8988T (cell line): ENCODE results near the gene SLF2.

Experiments used
- DNase-seq: peaks from one replicate; pipeline ENCODE4 v3.0.0; 2011

The SLF2 gene, protein sequence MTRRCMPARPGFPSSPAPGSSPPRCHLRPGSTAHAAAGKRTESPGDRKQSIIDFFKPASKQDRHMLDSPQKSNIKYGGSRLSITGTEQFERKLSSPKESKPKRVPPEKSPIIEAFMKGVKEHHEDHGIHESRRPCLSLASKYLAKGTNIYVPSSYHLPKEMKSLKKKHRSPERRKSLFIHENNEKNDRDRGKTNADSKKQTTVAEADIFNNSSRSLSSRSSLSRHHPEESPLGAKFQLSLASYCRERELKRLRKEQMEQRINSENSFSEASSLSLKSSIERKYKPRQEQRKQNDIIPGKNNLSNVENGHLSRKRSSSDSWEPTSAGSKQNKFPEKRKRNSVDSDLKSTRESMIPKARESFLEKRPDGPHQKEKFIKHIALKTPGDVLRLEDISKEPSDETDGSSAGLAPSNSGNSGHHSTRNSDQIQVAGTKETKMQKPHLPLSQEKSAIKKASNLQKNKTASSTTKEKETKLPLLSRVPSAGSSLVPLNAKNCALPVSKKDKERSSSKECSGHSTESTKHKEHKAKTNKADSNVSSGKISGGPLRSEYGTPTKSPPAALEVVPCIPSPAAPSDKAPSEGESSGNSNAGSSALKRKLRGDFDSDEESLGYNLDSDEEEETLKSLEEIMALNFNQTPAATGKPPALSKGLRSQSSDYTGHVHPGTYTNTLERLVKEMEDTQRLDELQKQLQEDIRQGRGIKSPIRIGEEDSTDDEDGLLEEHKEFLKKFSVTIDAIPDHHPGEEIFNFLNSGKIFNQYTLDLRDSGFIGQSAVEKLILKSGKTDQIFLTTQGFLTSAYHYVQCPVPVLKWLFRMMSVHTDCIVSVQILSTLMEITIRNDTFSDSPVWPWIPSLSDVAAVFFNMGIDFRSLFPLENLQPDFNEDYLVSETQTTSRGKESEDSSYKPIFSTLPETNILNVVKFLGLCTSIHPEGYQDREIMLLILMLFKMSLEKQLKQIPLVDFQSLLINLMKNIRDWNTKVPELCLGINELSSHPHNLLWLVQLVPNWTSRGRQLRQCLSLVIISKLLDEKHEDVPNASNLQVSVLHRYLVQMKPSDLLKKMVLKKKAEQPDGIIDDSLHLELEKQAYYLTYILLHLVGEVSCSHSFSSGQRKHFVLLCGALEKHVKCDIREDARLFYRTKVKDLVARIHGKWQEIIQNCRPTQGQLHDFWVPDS

GRCh38 chr10:100912605-100913469, at the start of gene SLF2:
Gene SLF2 (plus strand): TSS chr10:100912963. CDS start chr10:100913111, 148 bp downstream.
- peak; percentile 81 for DNase-seq

- no peak for DNase-seq
Observed at GRCh38 chr10:100863433-100863832, 49.3 kb upstream of the SLF2 start.

GRCh38 chr10:100864036-100864885, 48.5 kb upstream of the SLF2 start:
- DNase-seq = no peak

DNA sequence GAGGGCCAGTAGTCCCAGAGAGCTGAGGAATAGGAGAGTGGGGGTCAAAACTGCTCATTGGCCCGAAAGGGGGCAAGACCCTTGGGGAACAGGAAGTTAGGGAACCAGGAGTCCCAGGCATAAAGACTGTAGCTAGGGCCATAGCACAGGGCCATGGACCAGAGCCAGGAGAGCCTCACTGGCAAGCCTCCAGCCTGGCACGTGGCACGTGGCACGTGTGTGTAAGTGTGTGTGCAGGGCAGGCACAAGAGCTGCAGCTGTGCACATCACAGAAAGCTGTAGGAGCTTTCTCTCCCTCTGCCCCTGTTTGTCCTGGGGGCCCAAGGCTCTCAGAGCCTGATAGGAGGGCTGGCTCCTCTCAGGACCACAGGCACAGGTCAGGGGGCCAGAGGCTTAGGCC, 47.8 kb upstream of the SLF2 start:
- DNase-seq = no peak

DNA sequence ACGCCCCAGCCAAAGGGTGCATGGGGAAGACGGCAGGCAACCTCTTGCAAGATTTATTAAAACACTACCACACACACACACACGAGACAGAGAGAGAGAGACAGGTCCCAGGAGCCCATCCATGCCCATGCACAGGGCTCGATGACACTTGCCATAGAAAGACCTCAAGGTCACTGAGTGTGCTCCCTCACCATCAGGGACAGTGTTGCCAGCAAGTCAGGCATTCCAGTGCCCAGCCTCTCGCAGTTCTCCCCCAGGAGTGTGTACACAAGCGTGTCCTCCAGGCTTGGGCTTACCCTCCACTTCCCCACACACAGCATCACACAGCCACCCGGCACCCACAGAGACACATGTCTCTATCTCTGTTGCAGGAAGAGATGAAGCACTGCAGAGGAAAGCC, 46.8 kb upstream of the SLF2 start:
- DNase-seq = no peak

DNA sequence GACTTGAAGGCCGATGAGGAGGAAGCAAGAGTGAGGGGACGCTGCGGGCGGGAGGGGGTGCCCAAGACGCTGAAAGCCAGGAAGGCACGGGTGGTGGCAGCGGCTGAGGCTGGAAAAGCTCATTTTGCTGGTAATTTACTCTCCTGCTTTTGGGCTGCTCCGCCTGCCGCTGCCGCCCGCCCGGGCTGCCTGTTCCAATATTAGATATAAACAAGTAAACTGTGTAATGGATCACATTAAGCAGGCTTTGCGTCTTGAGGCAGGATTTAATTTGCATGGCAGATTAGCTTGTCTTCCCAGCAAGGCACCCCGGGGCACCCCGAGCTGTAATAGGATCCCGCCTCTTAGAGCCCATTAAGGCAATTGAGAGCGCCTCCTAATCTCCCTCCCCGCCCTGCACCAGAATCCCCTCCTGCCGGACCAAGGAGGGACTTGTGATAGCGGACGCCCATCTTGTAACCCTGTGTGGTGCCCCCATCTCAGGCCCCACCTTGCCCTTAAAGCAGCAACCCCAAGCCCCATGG, 46.1 kb upstream of the SLF2 start:
- DNase-seq = no peak

- DNase-seq = no peak
Observed at GRCh38 chr10:100867261-100867963, 45.4 kb upstream of the SLF2 start.

DNA sequence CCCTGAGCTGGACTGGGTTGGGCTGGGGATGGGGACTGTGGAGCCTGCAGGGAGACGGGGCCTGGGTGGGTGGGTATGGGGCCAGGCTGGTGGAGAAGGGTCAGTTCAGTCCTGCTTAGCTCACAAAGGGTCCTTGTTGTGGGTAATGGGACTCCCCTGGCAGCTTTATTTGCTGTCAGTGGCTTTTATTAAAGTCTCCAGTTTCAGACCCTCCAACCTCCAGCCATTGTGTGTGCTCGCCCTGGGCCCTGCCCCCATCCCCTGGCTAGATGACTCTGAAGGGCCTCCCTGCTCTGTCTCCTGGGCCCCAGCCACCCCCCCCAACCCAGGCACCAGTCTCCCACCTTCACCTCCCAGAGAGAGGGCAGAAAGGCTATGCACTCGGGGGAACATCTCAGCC, 44.4 kb upstream of the SLF2 start:
- no peak for DNase-seq

DNA sequence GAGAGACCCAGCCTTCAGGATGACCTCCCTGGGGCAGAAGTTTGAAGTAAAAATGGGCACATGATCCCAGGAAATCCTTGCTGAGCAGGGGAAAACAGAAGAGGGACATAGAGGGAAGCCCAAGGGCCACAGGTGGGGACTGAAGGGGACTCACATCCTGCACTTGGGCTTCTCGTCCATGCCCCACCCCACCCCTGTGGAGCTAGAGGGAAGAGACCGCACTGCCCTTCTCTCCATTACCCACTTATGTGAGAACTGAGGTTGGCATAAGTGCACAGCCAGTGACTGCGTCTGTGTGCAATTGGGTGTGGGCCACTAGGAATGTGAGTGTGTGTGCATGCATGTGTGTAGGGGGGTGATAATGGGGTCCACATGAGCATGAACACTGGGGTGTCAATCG, 43.4 kb upstream of the SLF2 start:
- no peak for DNase-seq

GRCh38 chr10:100872034-100872791, 40.5 kb upstream of the SLF2 start:
- peak; percentile 95 for DNase-seq

GRCh38 chr10:100873146-100873826, 39.5 kb upstream of the SLF2 start:
- no peak for DNase-seq

DNA sequence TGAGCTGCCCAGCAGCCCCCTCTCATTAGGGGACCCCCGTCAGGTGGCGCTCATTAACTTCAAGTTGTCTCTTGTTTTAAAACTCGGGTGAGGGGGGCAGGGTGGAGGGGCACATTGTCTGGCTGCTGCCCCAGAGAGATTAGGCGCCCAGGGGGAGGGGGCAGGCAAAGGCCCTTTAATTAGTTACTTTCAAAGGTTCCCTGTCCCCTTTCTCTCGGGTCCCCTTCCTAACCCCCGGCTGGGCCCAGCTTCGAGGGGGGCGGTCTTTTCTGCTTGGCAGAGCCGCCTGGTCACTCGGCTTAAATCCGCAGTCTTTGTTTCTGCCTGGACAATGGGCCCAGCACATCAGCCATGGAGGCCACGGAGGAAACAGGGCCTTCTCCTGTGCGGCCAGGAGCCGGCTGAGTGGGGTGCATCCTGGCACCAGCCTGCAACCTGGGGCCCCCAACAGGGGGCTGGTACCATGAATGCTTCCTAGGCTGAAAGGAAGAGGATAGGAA, 38.9 kb upstream of the SLF2 start:
- no peak for DNase-seq

GRCh38 chr10:100874702-100875483, 37.9 kb upstream of the SLF2 start:
- DNase-seq = no peak

- DNase-seq = no peak
Observed at GRCh38 chr10:100875484-100876166, 37.1 kb upstream of the SLF2 start.

GRCh38 chr10:100876585-100877460, 35.9 kb upstream of the SLF2 start:
- no peak for DNase-seq

DNA sequence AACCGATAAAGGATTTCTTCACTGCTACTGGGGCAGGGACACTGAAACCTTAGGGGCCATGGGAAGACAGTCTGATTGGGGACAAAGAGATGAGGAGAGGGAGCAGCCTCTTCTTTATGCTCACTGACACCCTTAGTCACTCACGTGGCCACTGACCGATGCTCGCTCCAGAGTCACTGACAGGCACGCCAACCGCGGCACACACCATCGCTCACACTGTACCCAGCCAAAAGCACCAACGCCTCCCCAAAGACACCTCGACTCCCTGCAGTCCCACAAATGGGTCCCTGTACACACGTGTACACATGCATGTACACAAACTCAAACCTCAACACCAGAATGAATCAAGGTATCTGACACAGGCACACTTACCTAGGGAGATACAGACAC, 35.3 kb upstream of the SLF2 start:
- DNase-seq = no peak
